ENCODE data around the gene PCIF1. TPM values are rescaled to one million over a fixed set of nuclear protein-coding genes. Genes with fewer than 3 reads are reported as not detected.

PCIF1 gene
- polyA plus RNA-seq, 2 of the 4 experiments (the other 2 are of a cell fraction): 19.7 to 21.6 TPM

DNA sequence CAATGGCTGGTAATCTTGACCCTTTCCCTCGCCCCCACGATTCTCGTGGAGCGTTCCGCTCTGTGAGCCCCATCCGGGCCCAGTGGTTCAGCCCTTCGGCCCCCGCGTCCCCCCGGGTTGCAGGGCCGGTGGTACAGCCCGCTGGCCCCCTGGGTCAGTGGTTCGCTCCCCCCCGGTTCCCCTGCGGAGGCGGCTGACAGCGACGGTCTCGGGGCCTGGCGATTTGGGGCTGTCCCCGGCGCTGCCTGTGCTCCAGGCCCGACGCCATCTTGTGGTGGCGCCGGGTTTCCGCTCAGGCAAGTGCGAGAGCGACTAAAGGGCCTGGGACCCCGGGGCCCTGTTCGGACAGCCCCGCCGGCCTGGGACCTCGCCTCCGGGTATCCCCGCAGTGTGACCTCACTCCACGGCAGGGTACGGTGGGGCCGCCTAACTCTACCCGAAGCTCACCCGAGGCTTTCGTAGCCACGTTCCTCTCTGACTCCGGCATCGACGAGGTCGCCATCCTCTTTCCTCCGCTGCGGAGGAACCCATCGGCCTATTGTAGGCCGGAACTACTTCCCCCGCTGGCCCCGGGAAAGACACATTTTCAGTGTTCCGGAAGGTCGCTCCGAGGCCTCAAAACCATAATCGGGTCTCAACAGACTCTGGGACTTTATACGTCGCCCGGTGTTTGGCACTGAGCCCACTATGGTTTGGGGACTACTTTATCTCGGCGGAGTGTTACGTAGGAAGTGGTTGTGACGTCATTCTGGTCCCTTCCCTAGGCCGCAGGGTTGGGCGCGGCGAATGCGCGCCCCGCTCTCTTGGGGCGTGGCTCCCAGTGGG lies 37.4 kb downstream of the PCIF1 start, which contains the start of gene ZNF335 (continued):
- TF ChIP-seq HDAC2 (IDR thresholded peaks at IDR 0.05) (no peak; the same call in 1 of the 2 replicates), FOXS1 (CRISPR knock-in tag; IDR thresholded peaks at IDR 0.05) (no peak), ZC3H11A (IDR thresholded peaks at IDR 0.05) (no peak), RAD21 (conservative IDR thresholded peaks at IDR 0.05 in 1 of 2, IDR thresholded peaks at IDR 0.05 in 1 of 2) (no peak), RNF2 (IDR thresholded peaks at IDR 0.05; ENCODE audit: borderline replicate concordance, low read depth) (no peak), RARB (CRISPR knock-in tag; IDR thresholded peaks at IDR 0.05) (peak; percentile 54; the same call in 1 of the 2 replicates), EP300 (IDR thresholded peaks at IDR 0.05) (no peak), NFE2L2 (conservative IDR thresholded peaks at IDR 0.05; ENCODE audit: low read length) (no peak), HOXB13 (CRISPR knock-in tag; IDR thresholded peaks at IDR 0.05; ENCODE audit: low read depth) (no peak), KDM5A (IDR thresholded peaks at IDR 0.05) (no peak), BHLHE40 (IDR thresholded peaks at IDR 0.05; ENCODE audit: low read depth, low read length) (0 out of 2 replicates have a peak, but pooled peaks have one; percentile 24), CHD2 (IDR thresholded peaks at IDR 0.05; ENCODE audit: low read length, partially characterized antibody) (peak; percentile 78), KDM1A (IDR thresholded peaks at IDR 0.05; ENCODE audit: low read depth) (peak; percentile 45; the same call in 1 of the 2 replicates), RCOR1 (IDR thresholded peaks at IDR 0.05; ENCODE audit: low read depth, low read length) (no peak), EHF (CRISPR knock-in tag; IDR thresholded peaks at IDR 0.05) (no peak), NR3C1 (IDR thresholded peaks at IDR 0.05) (no peak), SMC3 (IDR thresholded peaks at IDR 0.05) (no peak), HEYL (CRISPR knock-in tag; IDR thresholded peaks at IDR 0.05) (peak; percentile 48; the same call in 1 of the 2 replicates)
- TF ChIP-seq, protein P1, sequence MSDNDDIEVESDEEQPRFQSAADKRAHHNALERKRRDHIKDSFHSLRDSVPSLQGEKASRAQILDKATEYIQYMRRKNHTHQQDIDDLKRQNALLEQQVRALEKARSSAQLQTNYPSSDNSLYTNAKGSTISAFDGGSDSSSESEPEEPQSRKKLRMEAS (IDR thresholded peaks at IDR 0.05): peak; percentile 64
- TF ChIP-seq, protein P2, sequence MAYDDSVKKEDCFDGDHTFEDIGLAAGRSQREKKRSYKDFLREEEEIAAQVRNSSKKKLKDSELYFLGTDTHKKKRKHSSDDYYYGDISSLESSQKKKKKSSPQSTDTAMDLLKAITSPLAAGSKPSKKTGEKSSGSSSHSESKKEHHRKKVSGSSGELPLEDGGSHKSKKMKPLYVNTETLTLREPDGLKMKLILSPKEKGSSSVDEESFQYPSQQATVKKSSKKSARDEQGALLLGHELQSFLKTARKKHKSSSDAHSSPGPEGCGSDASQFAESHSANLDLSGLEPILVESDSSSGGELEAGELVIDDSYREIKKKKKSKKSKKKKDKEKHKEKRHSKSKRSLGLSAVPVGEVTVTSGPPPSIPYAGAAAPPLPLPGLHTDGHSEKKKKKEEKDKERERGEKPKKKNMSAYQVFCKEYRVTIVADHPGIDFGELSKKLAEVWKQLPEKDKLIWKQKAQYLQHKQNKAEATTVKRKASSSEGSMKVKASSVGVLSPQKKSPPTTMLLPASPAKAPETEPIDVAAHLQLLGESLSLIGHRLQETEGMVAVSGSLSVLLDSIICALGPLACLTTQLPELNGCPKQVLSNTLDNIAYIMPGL (CRISPR knock-in tag; IDR thresholded peaks at IDR 0.05; ENCODE audit: borderline replicate concordance): peak; percentile 86; the same call in 1 of the 2 replicates
- TF ChIP-seq, protein P3, sequence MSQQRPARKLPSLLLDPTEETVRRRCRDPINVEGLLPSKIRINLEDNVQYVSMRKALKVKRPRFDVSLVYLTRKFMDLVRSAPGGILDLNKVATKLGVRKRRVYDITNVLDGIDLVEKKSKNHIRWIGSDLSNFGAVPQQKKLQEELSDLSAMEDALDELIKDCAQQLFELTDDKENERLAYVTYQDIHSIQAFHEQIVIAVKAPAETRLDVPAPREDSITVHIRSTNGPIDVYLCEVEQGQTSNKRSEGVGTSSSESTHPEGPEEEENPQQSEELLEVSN (IDR thresholded peaks at IDR 0.05; ENCODE audit: borderline replicate concordance, low read depth): peak; percentile 54; the same call in 1 of the 2 replicates
- TF ChIP-seq, protein P4, sequence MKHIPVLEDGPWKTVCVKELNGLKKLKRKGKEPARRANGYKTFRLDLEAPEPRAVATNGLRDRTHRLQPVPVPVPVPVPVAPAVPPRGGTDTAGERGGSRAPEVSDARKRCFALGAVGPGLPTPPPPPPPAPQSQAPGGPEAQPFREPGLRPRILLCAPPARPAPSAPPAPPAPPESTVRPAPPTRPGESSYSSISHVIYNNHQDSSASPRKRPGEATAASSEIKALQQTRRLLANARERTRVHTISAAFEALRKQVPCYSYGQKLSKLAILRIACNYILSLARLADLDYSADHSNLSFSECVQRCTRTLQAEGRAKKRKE (CRISPR knock-in tag; IDR thresholded peaks at IDR 0.05; ENCODE audit: low read depth): no peak
- TF ChIP-seq, protein P5, sequence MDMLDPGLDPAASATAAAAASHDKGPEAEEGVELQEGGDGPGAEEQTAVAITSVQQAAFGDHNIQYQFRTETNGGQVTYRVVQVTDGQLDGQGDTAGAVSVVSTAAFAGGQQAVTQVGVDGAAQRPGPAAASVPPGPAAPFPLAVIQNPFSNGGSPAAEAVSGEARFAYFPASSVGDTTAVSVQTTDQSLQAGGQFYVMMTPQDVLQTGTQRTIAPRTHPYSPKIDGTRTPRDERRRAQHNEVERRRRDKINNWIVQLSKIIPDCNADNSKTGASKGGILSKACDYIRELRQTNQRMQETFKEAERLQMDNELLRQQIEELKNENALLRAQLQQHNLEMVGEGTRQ (IDR thresholded peaks at IDR 0.05): no peak
- TF ChIP-seq, protein P6, sequence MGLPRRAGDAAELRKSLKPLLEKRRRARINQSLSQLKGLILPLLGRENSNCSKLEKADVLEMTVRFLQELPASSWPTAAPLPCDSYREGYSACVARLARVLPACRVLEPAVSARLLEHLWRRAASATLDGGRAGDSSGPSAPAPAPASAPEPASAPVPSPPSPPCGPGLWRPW (IDR thresholded peaks at IDR 0.05): no peak

Measured in A549 (cell line).